ENCODE data around the gene SFMBT1. TPM values are rescaled to one million over a fixed set of nuclear protein-coding genes. Genes with fewer than 3 reads are reported as not detected.
A peak's percentile ranks its signal among the peaks of the same experiment; 100 is the strongest.

The SFMBT1 gene
- total and polyA plus RNA-seq, 2 experiments from 2014 or later: 3.4 to 6.1 TPM

DNA sequence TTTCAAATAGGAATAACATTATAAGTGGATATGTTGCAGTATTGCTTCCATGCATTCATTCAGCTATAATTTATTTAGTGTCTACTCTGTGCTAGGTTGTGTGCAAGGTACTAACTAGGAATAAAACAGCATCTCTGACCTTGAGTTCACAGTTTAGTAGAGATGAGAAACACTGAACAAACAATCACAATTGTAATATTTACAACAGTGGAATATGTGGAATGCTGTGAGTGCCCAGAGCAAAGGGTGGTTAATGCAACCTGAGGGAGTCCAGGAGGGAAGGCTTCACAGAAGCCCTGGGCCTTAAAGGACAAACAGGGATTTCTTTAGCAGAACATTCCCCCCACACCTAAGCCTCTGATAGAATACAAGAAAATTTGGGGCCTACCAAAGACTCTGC is 13.3 kb downstream of the SFMBT1 start:
- Histone ChIP-seq H3K27ac (no peak overlapping the region), H3K36me3 (no peaks in the 10 kb centered on the region), H3K9me3 (ENCODE audit: low read depth) (no peaks in the 10 kb centered on the region), H3K4me3 (no peak overlapping the region), H3K4me1 (ENCODE audit: low read depth) (peaks cover 3% of the 10 kb centered on the region), H3K27me3 (no peaks in the 10 kb centered on the region)
- no peak for DNase-seq (ENCODE audit: low read depth in 1 of 2, low spot score in 1 of 2)
- TF ChIP-seq, protein P1, sequence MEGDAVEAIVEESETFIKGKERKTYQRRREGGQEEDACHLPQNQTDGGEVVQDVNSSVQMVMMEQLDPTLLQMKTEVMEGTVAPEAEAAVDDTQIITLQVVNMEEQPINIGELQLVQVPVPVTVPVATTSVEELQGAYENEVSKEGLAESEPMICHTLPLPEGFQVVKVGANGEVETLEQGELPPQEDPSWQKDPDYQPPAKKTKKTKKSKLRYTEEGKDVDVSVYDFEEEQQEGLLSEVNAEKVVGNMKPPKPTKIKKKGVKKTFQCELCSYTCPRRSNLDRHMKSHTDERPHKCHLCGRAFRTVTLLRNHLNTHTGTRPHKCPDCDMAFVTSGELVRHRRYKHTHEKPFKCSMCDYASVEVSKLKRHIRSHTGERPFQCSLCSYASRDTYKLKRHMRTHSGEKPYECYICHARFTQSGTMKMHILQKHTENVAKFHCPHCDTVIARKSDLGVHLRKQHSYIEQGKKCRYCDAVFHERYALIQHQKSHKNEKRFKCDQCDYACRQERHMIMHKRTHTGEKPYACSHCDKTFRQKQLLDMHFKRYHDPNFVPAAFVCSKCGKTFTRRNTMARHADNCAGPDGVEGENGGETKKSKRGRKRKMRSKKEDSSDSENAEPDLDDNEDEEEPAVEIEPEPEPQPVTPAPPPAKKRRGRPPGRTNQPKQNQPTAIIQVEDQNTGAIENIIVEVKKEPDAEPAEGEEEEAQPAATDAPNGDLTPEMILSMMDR (IDR thresholded peaks at IDR 0.05; ENCODE audit: low read depth, low read length): no peak

DNA sequence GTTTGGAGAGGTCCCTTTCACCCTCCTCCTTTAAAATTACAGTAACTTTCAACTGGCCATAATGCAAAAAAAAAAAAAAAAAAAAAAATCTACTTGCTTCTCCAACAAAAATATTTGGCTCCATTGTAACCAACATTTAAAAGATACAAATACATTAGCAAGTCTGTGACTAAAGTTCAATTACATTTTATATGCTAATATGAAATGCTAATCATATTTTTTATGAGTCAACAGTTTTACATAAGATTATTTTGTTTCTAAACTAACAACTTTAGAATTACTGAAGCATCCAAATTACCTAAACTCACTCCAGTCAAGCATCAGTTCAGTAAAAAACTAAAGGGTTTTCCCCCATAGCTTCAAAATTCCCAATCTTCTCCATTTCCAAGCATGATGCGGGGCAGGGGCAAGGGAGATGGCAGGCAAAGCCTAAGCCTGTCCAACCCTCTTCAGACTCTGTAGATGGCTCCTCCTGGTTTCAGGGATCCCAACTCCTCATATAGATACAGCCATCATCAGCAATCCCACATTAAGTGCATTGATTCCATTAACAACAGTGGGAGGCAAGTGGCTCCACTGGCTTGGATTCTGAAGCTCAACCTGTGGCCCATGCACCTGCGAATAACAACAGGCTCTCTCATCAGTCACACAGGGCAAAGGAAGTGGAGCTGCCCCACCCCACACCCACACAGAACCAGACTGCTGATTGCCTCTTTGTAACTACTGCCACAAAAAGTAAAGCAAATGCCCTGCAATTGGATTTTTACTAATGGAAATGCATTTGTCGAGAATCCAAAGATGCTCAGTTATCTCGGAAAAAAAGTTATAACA is 15.0 kb downstream of the SFMBT1 start:
- peaks cover 6% of the 10 kb centered on the region for H3K4me1 ChIP-seq (ENCODE audit: low read depth)
- no peak overlapping the region for H3K27ac ChIP-seq
- TF ChIP-seq, protein P1 (IDR thresholded peaks at IDR 0.05; ENCODE audit: low read depth, low read length): no peak
- H3K4me3 ChIP-seq: no peak overlapping the region
- H3K36me3 ChIP-seq: no peaks in the 10 kb centered on the region
- H3K9me3 ChIP-seq (ENCODE audit: low read depth): no peaks in the 10 kb centered on the region
- DNase-seq (ENCODE audit: low read depth in 1 of 2, low spot score in 1 of 2): no peak
- H3K27me3 ChIP-seq: no peaks in the 10 kb centered on the region

DNA sequence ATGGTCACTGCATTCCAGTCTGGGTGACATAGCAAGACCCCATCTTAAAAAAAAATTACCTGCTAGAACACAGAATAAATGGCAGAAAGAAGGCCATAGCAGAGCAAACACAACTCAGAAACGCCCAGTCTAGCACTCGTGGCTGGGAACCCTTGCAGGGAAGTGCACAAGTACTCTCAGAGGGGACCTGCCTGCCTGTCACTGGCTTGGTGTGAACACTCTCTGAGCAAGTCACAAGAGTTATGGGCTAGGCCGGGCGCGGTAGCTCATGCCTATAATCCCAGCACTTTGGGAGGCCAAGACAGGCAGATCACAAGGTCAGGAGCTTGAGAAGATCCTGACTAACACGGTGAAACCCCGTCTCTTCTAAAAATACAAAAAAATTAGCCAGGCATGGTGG is 17.2 kb downstream of the SFMBT1 start:
- no peaks in the 10 kb centered on the region for H3K36me3 ChIP-seq
- no peak overlapping the region for H3K4me3 ChIP-seq
- H3K4me1 ChIP-seq (ENCODE audit: low read depth): peaks cover 6% of the 10 kb centered on the region
- no peaks in the 10 kb centered on the region for H3K9me3 ChIP-seq (ENCODE audit: low read depth)
- no peak for DNase-seq (ENCODE audit: low read depth in 1 of 2, low spot score in 1 of 2)
- H3K27me3 ChIP-seq: no peaks in the 10 kb centered on the region
- H3K27ac ChIP-seq: no peak overlapping the region
- TF ChIP-seq, protein P1 (IDR thresholded peaks at IDR 0.05; ENCODE audit: low read depth, low read length): no peak

GRCh38 chr3:53027254-53027844 is 18.5 kb downstream of the SFMBT1 start:
- H3K36me3 ChIP-seq: no peaks in the 10 kb centered on the region
- no peaks in the 10 kb centered on the region for H3K27me3 ChIP-seq
- H3K9me3 ChIP-seq (ENCODE audit: low read depth): no peaks in the 10 kb centered on the region
- peak in 1 of 2 donors; percentile 11 for DNase-seq (ENCODE audit: low read depth in 1 of 2, low spot score in 1 of 2)
- H3K27ac ChIP-seq: no peak overlapping the region
- H3K4me3 ChIP-seq: no peak overlapping the region
- H3K4me1 ChIP-seq (ENCODE audit: low read depth): peaks cover 6% of the 10 kb centered on the region
- TF ChIP-seq, protein P1 (IDR thresholded peaks at IDR 0.05; ENCODE audit: low read depth, low read length): no peak

- H3K27ac ChIP-seq: no peak overlapping the region
- H3K4me1 ChIP-seq (ENCODE audit: low read depth): peaks cover 6% of the 10 kb centered on the region
- H3K27me3 ChIP-seq: no peaks in the 10 kb centered on the region
- TF ChIP-seq, protein P1 (IDR thresholded peaks at IDR 0.05; ENCODE audit: low read depth, low read length): no peak
- no peaks in the 10 kb centered on the region for H3K9me3 ChIP-seq (ENCODE audit: low read depth)
- no peak for DNase-seq (ENCODE audit: low read depth in 1 of 2, low spot score in 1 of 2)
- H3K36me3 ChIP-seq: no peaks in the 10 kb centered on the region
- H3K4me3 ChIP-seq: no peak overlapping the region
These were observed 19.3 kb downstream of the SFMBT1 start for GRCh38 chr3:53026382-53027162.

All from cardiac muscle cell (in vitro differentiated cells and primary cell).